HCT116 (cell line): ENCODE data around the gene UBR2. TPM values are rescaled to one million over a fixed set of nuclear protein-coding genes. Genes with fewer than 3 reads are reported as not detected.

Experiments
- ATAC-seq: fragments of 200-7000 bp; cut with Tn5 transposase; 2 replicates; pipeline ENCODE4 v1.9.1; 2020; ENCODE audit warnings: mild to moderate bottlenecking, moderate library complexity
- BruUV-seq: library from RNA; stranded (reverse); fragments of 400-500 nt; replicated peaks from 2 replicates; lab custom pipeline; 2021; lab: Mats Ljungman, UMichigan
- CTCF ChIA-PET: fragments of 300-600 bp; sonication (Branson Sonifier 250); formaldehyde crosslinking; loops from one replicate; lab custom pipeline; 2021; ENCODE audit warnings: antibody characterized with exemption; lab: Charles Lee
- POLR2A ChIA-PET: fragments of 300-600, 350-600 bp; sonication (Branson Sonifier 250); formaldehyde crosslinking; loops from one replicate; lab custom pipeline; 2021; ENCODE audit warnings: antibody characterized with exemption; lab: Charles Lee
- RAD21 ChIA-PET, 2 experiments: fragments of 300-600 bp; sonication (Branson Sonifier 250); formaldehyde crosslinking; loops; one replicate each; lab custom pipeline; 2023; ENCODE audit warnings: low total read pairs in 2 of 2; ENCODE audit not compliant: uncharacterized antibody in 2 of 2, unreplicated experiment in 2 of 2, low non-redundant PET in 1 of 2; lab: Charles Lee
- DNase-seq: peaks from one replicate; pipeline ENCODE4 v3.0.0-alpha.2; 2010; ENCODE audit warnings: low read depth, low spot score
- H2AFZ ChIP-seq: fragments of 200-600 bp; shearing (Covaris generic), sonication (generic); 2 replicates; pipeline ENCODE4 v1.6.1; 2017; ENCODE audit warnings: low read depth, mixed run types, mixed read lengths, antibody characterized with exemption, low read length; ENCODE audit not compliant: poor library complexity, severe bottlenecking
- H3K27ac ChIP-seq: 2 replicates; pipeline ENCODE4 v1.5.1; 2012; ENCODE audit warnings: low read depth, low read length
- H3K27me3 ChIP-seq: fragments of 200-600 bp; sonication (generic); 2 replicates; pipeline ENCODE4 v1.6.1; 2016; ENCODE audit warnings: mixed run types, low read length, mixed read lengths; ENCODE audit not compliant: insufficient read depth
- H3K36me3 ChIP-seq, 2 experiments: fragments of 200-500 bp in 1 of 2; fragments of 200-600 bp in 1 of 2; sonication (Bioruptor generic) in 1 of 2; sonication (generic) in 1 of 2; 2 replicates each; pipeline versions ENCODE4 v1.5.1 to v1.6.1; 2014 to 2016; ENCODE audit warnings: low read length in 2 of 2, inconsistent platforms in 1 of 2, mixed read lengths in 1 of 2, mixed run types in 1 of 2; ENCODE audit not compliant: insufficient read depth in 2 of 2, control insufficient read depth in 1 of 2
- H3K4me1 ChIP-seq, 2 experiments: fragments of 200-600 bp in 1 of 2; sonication (generic) in 1 of 2; 2 replicates each; pipeline versions ENCODE4 v1.5.1 to v1.6.1; 2012 to 2017; ENCODE audit warnings: low read length in 2 of 2, inconsistent platforms in 1 of 2, mild to moderate bottlenecking in 1 of 2, mixed read lengths in 1 of 2, mixed run types in 1 of 2, moderate library complexity in 1 of 2; ENCODE audit not compliant: insufficient read depth in 2 of 2, control insufficient read depth in 1 of 2
- H3K4me2 ChIP-seq: fragments of 200-600 bp; sonication (generic); 2 replicates; pipeline ENCODE4 v1.6.1; 2017; ENCODE audit warnings: mixed run types, low read length, mixed read lengths
- H3K4me3 ChIP-seq, 2 experiments: fragments of 200-600 bp in 1 of 2; sonication (generic) in 1 of 2; replicated peaks in 1 of 2; 2 replicates each; pipeline ENCODE4 v1.5.1; 2011 to 2016; ENCODE audit warnings: low read length in 2 of 2, control low read depth in 1 of 2, low read depth in 1 of 2, mild to moderate bottlenecking in 1 of 2, mixed read lengths in 1 of 2, mixed run types in 1 of 2
- H3K79me2 ChIP-seq: fragments of 200-600 bp; sonication (generic); 2 replicates; pipeline ENCODE4 v1.6.1; 2017; ENCODE audit warnings: mild to moderate bottlenecking, mixed run types, low read length, moderate library complexity, mixed read lengths; ENCODE audit not compliant: insufficient read depth
- H3K9ac ChIP-seq: fragments of 200-600 bp; sonication (generic); 2 replicates; pipeline ENCODE4 v1.6.1; 2016; ENCODE audit warnings: low read length, mixed read lengths
- H3K9me2 ChIP-seq: fragments of 200-600 bp; sonication (generic), shearing (Covaris generic); 2 replicates; pipeline ENCODE4 v1.6.1; 2017; ENCODE audit warnings: mixed run types, mild to moderate bottlenecking, moderate library complexity; ENCODE audit not compliant: insufficient read depth
- H3K9me3 ChIP-seq, 2 experiments: fragments of 200-500 bp in 1 of 2; fragments of 200-600 bp in 1 of 2; sonication (Bioruptor generic) in 1 of 2; sonication (generic) in 1 of 2; 2 replicates each; pipeline ENCODE4 v1.6.1; 2014 to 2017; ENCODE audit warnings: low read length in 2 of 2, mixed read lengths in 2 of 2, inconsistent platforms in 1 of 2, low read depth in 1 of 2, mild to moderate bottlenecking in 1 of 2, mixed run types in 1 of 2, moderate library complexity in 1 of 2; ENCODE audit not compliant: control insufficient read depth in 1 of 2, insufficient read depth in 1 of 2
- H4K20me1 ChIP-seq: fragments of 200-600 bp; sonication (generic), shearing (Covaris generic); 2 replicates; pipeline ENCODE4 v1.6.1; 2017; ENCODE audit warnings: mixed run types, mild to moderate bottlenecking, moderate library complexity; ENCODE audit not compliant: insufficient read depth
- ATF3 ChIP-seq: IDR thresholded peaks from 2 replicates; pipeline ENCODE4 v1.6.1; 2012
- CBX3 ChIP-seq: IDR thresholded peaks from 2 replicates; pipeline ENCODE4 v1.6.1; 2012; ENCODE audit warnings: low read depth
- CEBPB ChIP-seq: IDR thresholded peaks from 2 replicates; pipeline ENCODE4 v1.6.1; 2012; ENCODE audit warnings: low read depth
- CTCF ChIP-seq, 3 experiments: fragments of 200-600 bp in 1 of 3; sonication (generic) in 1 of 3; IDR thresholded peaks in 2 of 3; conservative IDR thresholded peaks in 1 of 3; 2 replicates each; pipeline ENCODE4 v1.5.1; 2012 to 2017; ENCODE audit warnings: low read depth in 2 of 3, low read length in 2 of 3, antibody characterized with exemption in 1 of 3, borderline replicate concordance in 1 of 3, control low read depth in 1 of 3, mild to moderate bottlenecking in 1 of 3, mixed read lengths in 1 of 3, mixed run types in 1 of 3, moderate library complexity in 1 of 3; ENCODE audit not compliant: insufficient read depth in 1 of 3
- JUND ChIP-seq: IDR thresholded peaks from 2 replicates; pipeline ENCODE4 v1.6.1; 2012
- POLR2A ChIP-seq: IDR thresholded peaks from 2 replicates; pipeline ENCODE4 v1.7.0; 2011; ENCODE audit warnings: borderline replicate concordance; ENCODE audit not compliant: insufficient read depth, insufficient read length; ENCODE audit errors: extremely low read depth
- REST ChIP-seq: IDR thresholded peaks from 2 replicates; pipeline ENCODE4 v1.6.1; 2012; ENCODE audit warnings: low read depth
- SIN3A ChIP-seq: IDR thresholded peaks from 2 replicates; pipeline ENCODE4 v1.6.1; 2012; ENCODE audit warnings: low read depth
- SRF ChIP-seq: IDR thresholded peaks from 2 replicates; pipeline ENCODE4 v1.6.1; 2012; ENCODE audit warnings: low read depth
- TCF7L2 ChIP-seq: IDR thresholded peaks from 2 replicates; pipeline ENCODE4 v1.7.0; 2011; ENCODE audit warnings: borderline replicate concordance, inconsistent platforms; ENCODE audit not compliant: insufficient read depth, insufficient read length; ENCODE audit errors: extremely low read depth
- intact Hi-C: fragments of 100-400 bp; cut with micrococcal nuclease; formaldehyde crosslinking; loops from 2 replicates; pipeline ENCODE4 v1.10.0; 2022
- total RNA-seq: library from RNA; stranded (reverse); gene quantifications from one replicate; pipeline ENCODE4 v1.2.1, GENCODE V29; 2021; ENCODE audit not compliant: unreplicated experiment

The UBR2 gene
- total RNA-seq, 1 experiment from 2014 or later: 20.5 TPM

- no peaks in the 10 kb centered on the region for H3K9me3 ChIP-seq
- TF ChIP-seq CEBPB (no peak), TCF7L2 (no peak), SRF (no peak), CTCF (IDR thresholded peaks at IDR 0.05 in 2 of 3, conservative IDR thresholded peaks at IDR 0.05 in 1 of 3; ENCODE audit: borderline replicate concordance in 1 of 3, insufficient read depth in 1 of 3, low read depth in 2 of 3, low read length in 2 of 3) (no peak), CBX3 (no peak), ATF3 (no peak), POLR2A (no peak), JUND (no peak), REST (no peak), SIN3A (no peak)
- CTCF ChIA-PET: no interaction called here
- POLR2A ChIA-PET: no interaction called here
- no peak overlapping the region for H3K4me2 ChIP-seq
- H4K20me1 ChIP-seq: no peaks in the 10 kb centered on the region
- no peak overlapping the region for H2AFZ ChIP-seq
- no peak overlapping the region for H3K9ac ChIP-seq
- no peaks in the 10 kb centered on the region for H3K79me2 ChIP-seq
- no peaks in the 10 kb centered on the region for H3K27me3 ChIP-seq
- BruUV-seq: no TSS peak
- H3K9me2 ChIP-seq: no peaks in the 10 kb centered on the region
- DNase-seq (no peak), ATAC-seq (no peak)
- H3K36me3 ChIP-seq: peaks cover 3 to 25% of the 10 kb centered on the region in 2 experiments; a peak in 2 of 4 replicates
- no peaks in the 10 kb centered on the region for H3K4me1 ChIP-seq
- no peak overlapping the region for H3K4me3 ChIP-seq
- intact Hi-C loops: no loop called here
- RAD21 ChIA-PET: no interaction called here
- H3K27ac ChIP-seq: no peak overlapping the region
These were observed 79.0 kb downstream of the UBR2 start for GRCh38 chr6:42642794-42643193.
